GM18907 (cell line): ENCODE data around the gene ARV1.
"Not testable (repeated sequence)": the region's sequence is repeated elsewhere in the genome, so short reads cannot be mapped to it uniquely, and the experiment has no call there.

Experiments used
- ATAC-seq: cut with Tn5 transposase; IDR thresholded peaks from one replicate; pipeline ENCODE4 v1.9.1; 2021; ENCODE audit warnings: mild to moderate bottlenecking, moderate library complexity; ENCODE audit not compliant: unreplicated experiment

ARV1 gene

DNA sequence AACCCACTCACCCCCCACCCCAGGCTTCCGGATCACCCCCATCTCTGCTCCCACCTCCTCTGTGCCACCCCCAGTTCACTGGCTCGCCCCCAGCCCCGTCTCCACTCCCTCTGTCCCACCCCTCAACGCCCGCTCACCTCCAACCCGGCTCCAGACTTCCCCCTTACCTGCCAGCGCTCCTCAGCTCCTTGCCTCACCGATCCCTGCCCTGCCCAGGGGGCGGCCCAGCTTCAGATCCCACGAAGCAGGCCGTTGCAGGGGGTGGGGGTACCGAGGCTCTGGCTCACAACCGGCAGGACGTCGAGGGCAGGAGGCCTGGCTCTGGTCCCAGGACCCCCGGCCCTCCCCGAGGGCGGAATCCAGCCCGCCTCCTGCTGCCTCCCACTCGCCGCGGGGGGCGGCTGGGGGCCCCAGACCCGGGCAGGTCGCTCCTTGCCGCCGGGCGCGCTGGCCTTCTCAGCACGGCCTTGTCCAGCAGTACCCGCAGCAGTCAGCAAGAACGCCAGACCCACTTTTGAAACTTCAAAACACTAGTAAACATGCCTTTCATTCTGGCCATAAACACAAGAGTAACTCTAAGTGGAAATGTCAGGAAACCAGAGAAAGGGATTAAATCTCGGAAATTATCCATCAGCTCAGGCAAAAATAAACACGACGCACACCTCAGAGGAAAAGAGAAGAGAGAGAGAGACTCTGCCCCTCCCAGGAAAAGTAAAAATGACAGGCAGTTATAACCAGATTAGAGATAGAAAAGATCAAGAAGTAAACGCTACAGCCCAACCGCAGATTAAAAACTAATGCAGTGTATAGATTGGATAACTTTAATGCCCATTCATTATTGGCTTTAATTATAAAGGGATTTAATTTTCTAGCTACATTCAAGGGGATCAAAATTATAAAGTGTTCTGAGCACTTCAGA is 62.2 kb downstream of the ARV1 start:
- ATAC-seq = no peak

DNA sequence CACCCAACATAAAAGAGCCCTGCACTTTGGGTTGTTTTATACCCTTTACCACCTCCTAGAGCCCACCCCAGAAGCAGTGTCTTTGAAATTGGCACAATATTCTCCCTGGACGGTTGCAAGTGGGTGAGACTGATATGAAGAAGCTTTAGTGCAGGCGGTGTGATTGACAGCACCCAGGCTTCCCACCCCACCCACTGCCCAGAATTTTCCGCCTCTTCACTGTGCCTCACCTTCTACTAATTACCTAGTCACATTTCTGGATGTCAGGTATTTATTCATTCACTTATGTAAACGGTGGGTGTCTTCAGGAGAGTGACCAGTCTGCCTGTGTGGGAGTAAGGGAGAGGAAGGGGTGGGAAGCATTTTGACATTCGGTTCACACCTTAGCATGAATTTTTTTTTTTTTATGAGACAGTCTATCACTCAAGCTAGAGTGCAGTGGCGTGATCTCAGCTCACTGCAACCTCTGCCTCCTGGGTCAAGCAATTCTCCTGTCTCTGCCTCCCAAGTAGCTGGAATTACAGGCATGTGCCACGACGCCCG is 62.9 kb downstream of the ARV1 start:
- no peak for ATAC-seq

DNA sequence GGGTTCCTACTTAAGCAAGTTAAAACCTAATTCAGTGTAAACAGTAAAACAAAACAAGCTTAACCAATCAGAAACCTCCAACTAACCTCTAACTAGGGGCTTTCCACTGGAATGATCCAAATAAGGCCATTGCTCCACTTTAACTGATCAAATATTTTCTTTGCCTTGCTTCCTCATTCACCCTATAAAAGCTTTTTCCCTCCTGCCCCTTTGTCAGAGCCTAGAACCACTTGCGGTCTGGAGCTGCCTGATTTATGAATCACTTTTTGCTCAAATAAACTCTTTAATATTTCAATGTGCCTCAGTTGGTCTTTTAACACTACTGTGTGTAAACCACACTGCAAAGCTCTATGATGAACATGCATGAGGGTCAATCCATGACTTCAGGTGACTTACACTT is 65.7 kb downstream of the ARV1 start:
- no peak for ATAC-seq

DNA sequence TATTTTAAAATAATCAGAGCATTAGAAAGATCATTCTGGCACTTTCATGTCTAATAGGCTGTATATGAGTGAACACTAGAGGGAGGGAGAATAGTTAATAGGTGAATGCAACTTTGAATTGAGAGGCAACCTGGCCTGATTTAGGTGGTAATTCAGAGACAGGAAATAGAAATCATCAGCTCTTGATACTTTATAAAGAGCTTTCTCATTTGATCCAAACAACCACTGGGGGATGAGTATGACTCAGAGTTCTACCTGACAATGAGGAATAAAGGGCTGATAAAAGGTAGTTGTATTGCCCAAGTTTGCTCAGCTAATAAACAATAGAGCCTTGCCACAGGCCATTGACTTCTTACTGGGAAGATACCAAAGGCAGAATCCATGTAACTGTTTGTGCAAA is 66.4 kb downstream of the ARV1 start:
- no peak for ATAC-seq

DNA sequence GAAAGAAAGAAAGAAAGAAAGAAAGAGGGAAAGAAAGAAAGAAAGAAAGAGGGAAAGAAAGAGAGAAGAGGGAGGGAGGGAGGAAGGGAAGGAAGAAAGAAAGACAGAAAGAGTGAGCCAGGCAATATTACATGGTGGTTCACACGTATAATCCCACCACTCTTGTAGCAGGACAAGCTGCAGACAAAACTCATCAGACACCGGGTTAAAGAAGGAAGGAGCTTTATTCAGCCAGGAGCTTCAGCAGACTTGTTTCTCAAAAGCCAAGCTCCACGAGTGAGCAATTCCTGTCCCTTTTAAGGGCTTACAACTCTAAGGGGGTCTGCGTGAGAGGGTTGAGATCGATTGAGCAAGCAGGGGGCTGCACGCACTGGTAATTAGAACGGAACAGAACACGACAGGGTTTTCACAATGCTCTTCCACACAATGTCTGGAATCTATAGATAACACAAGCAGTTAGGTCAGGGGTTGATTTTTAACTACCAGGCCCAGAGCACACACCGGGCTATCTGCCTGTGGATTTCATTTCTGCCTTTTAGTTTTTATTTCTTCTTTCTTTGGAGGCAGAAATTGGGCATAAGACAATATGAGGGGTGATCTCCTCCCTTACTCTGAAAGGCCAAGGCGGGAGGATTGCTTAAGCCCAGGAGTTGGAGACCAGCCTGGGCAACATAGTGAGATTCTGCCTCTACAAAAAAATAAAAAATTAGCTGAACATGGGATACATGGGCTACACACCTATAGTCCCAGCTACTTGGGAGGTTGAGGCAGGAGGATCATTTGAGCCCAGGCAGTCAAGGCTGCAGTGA is 67.2 kb downstream of the ARV1 start:
- not testable (repeated sequence) for ATAC-seq

DNA sequence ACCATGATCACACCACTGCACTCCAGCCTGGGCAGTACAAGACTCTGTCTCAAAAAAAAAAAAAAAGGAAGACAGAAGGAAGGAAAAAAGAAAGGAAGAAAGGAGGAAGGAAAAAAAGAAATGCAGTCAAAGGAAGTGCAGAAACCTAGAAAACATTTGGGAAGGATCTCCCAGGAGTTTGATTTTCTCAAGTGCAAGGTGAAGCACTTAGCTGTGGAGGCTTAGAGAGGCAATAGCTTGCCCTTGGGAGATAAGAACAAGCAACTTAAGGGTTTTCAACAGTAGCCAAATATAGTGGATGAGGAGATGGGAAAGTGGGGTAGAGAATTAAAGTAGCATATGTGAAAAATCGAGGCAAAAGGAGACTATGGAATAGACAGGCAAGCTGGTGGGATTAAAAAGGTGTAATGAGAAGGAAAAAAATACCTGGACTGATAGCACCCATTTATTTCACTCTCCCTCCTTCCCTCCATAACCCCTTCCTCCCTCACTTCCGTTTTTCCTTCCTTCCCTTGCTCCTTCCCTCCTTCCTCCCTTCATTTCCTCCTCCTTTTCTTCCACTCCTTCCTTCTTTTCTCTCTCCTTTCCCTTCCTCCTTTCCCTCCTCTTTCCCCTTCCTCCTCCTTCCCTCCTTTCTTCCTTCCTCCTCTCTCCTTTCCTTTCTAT is 68.0 kb downstream of the ARV1 start:
- no peak for ATAC-seq

DNA sequence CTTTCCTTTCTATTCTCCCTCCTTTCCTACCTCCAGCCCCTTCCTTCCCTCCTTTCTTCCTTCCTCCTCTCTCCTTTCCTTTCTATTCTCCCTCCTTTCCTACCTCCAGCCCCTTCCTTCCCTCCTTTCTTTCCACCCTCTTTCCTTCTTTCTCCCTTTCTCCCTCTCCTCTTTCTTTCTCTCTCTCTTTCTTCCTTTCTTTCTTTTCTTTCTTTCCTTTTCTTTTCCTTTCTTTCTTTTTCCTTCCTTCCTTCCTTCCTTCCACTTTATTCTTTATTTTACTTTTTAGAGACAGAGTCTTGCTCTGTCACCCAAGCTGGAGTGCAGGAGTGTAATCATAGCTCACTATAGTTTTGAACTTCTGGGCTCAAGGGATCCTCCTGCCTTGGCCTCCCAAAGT is 68.6 kb downstream of the ARV1 start:
- ATAC-seq = not testable (repeated sequence)

DNA sequence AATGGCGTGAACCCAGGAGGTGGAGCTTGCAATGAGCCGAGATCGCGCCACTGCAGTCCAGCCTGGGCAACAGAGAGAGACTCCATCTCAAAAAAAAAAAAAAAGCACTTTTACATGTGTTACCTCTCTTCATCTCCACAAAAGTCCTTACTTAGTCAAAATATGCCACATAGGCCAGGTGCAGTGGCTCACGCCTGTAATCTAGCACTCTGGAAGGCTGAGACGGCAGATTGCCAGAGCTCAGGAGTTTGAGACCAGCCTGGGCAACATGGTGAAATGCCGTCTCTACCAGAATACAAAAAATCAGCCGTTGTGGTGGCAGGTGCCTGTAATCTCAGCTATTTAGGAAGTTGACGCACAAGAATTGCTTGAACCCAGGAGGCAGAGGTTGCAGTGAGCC is 69.5 kb downstream of the ARV1 start:
- ATAC-seq = not testable (repeated sequence)

DNA sequence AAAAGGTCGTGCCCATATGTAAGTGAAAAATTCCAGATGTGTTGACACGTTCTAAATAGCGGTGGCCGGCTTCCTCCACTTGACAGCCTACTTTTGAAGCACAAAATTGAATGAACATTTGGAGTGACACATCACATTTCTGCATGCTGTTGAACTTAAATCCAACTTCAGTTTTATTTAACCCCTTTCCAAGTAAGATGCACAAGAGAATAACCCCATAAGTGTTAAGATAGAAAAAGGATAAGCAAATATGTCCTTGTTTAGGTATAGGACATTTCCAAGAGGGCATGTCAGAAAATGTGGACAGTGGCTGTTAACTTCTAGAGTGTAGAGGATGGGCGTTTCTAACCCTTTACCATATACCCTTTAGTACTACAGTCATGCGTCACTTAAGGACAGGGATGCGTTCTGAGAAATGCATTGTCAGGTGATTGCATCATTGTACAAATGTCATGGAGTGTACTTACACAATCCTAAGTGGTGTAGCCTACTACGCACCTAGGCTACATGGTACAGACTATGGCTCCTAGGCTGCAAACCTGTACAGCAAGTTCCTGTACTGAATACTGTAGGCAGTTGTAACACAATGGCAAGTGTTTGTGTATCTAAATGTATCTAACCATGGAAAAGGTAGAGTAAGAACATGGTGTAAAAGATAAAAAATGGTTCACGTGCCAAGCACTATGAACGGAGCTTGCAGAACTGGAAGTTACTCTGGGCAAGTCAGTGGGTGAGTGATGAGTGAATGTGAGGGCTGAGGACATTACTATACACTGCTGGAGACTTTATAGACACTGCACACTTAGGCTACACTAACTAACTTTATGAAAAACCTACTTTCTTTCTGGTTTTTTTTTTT is 70.5 kb downstream of the ARV1 start:
- no peak for ATAC-seq
